ENCODE results near the gene WIPI1. TPM values are rescaled to one million over a fixed set of nuclear protein-coding genes. Genes with fewer than 3 reads are reported as not detected.
A peak's percentile ranks its signal among the peaks of the same experiment; 100 is the strongest.

Gene WIPI1
- total and polyA plus RNA-seq, 2 of the 13 experiments (the other 11 are each of a cell fraction or from before 2014, with no cell fraction given) = 29.4 to 141 TPM

- peak; percentile 84 for TF ChIP-seq TBX3 (IDR thresholded peaks at IDR 0.05; ENCODE audit: borderline replicate concordance)
- TF ChIP-seq ZNF337 (CRISPR knock-in tag; IDR thresholded peaks at IDR 0.05; ENCODE audit: borderline replicate concordance, low read depth) = peak; percentile 7; the same call in 1 of the 2 replicates
- TF ChIP-seq PCBP2 (optimal IDR thresholded peaks at IDR 0.05; ENCODE audit: low read depth, low read length, poor library complexity, severe bottlenecking) = no peak
- TF ChIP-seq ZFP1 (CRISPR knock-in tag; IDR thresholded peaks at IDR 0.05) = no peak
- no peak for TF ChIP-seq ZNF160 (CRISPR knock-in tag; IDR thresholded peaks at IDR 0.05)
- TF ChIP-seq PHF8 (CRISPR knock-in tag; IDR thresholded peaks at IDR 0.05) = no peak
- peak; percentile 69 for TF ChIP-seq BCL6 (CRISPR knock-in tag; IDR thresholded peaks at IDR 0.05)
- peak; percentile 96 for TF ChIP-seq CEBPB (IDR thresholded peaks at IDR 0.05; ENCODE audit: borderline replicate concordance, low read depth, low read length)
- TF ChIP-seq CC2D1A (CRISPR knock-in tag; IDR thresholded peaks at IDR 0.05) = 0 out of 2 replicates have a peak, but pooled peaks have one; percentile 73
- no peak for TF ChIP-seq SAFB2 (CRISPR knock-in tag; IDR thresholded peaks at IDR 0.05; ENCODE audit: borderline replicate concordance, low read depth)
- no peak for TF ChIP-seq GMEB2 (CRISPR knock-in tag; IDR thresholded peaks at IDR 0.05; ENCODE audit: low read depth)
- TF ChIP-seq ZKSCAN1 (IDR thresholded peaks at IDR 0.05; ENCODE audit: low read length) = no peak
- TF ChIP-seq SOX5 (CRISPR knock-in tag; IDR thresholded peaks at IDR 0.05; ENCODE audit: borderline replicate concordance) = peak; percentile 79
- TF ChIP-seq ZFP82 (CRISPR knock-in tag; IDR thresholded peaks at IDR 0.05; ENCODE audit: borderline replicate concordance) = no peak
- TF ChIP-seq FOXJ3 (CRISPR knock-in tag; IDR thresholded peaks at IDR 0.05; ENCODE audit: borderline replicate concordance) = 0 out of 2 replicates have a peak, but pooled peaks have one; percentile 10
- TF ChIP-seq GATAD2A (CRISPR knock-in tag; IDR thresholded peaks at IDR 0.05) = peak; percentile 56; the same call in 1 of the 2 replicates
- TF ChIP-seq CREBL2 (CRISPR knock-in tag; IDR thresholded peaks at IDR 0.05; ENCODE audit: borderline replicate concordance) = no peak
- peak; percentile 29; the same call in 1 of the 2 replicates for TF ChIP-seq CCDC6 (CRISPR knock-in tag; IDR thresholded peaks at IDR 0.05)
- TF ChIP-seq ZHX1 (CRISPR knock-in tag; IDR thresholded peaks at IDR 0.05; ENCODE audit: low read depth) = no peak
- peak in 1 of 2 experiments; percentile 76; a peak in 2 of 4 replicates for TF ChIP-seq ATF4 (CRISPR knock-in tag; IDR thresholded peaks at IDR 0.05)
- peak; percentile 18; the same call in 1 of the 2 replicates for TF ChIP-seq SMC3 (IDR thresholded peaks at IDR 0.05; ENCODE audit: low read length)
- 0 out of 2 replicates have a peak, but pooled peaks have one; percentile 3 for TF ChIP-seq ZNF878 (CRISPR knock-in tag; IDR thresholded peaks at IDR 0.05)
- TF ChIP-seq SOX13 (IDR thresholded peaks at IDR 0.05) = peak; percentile 52; the same call in 1 of the 2 replicates
- TF ChIP-seq SOX13 (CRISPR knock-in tag; conservative IDR thresholded peaks at IDR 0.05 in 1 of 2, IDR thresholded peaks at IDR 0.05 in 1 of 2) = peak in 1 of 2 experiments; percentile 88; a peak in 2 of 4 replicates
- TF ChIP-seq ARNT2 (CRISPR knock-in tag; IDR thresholded peaks at IDR 0.05; ENCODE audit: low read depth) = peak; percentile 14; the same call in 1 of the 2 replicates
Observed at GRCh38 chr17:68455901-68456338, 1.4 kb downstream of the WIPI1 start (continued).

Measured in HepG2 (cell line).